HG03432 (cell line): ENCODE data around the gene TTYH1.

Source experiments
- ATAC-seq: cut with Tn5 transposase; IDR thresholded peaks from one replicate; pipeline ENCODE4 v1.9.1; 2021; ENCODE audit warnings: mild to moderate bottlenecking, moderate library complexity; ENCODE audit not compliant: unreplicated experiment

TTYH1 gene

GRCh38 chr19:54421521-54421920 lies 6.3 kb downstream of the TTYH1 start:
- ATAC-seq: no peak

- ATAC-seq: no peak
These were observed 6.9 kb downstream of the TTYH1 start for GRCh38 chr19:54422136-54422535.

- ATAC-seq: no peak
These were observed 8.9 kb downstream of the TTYH1 start for GRCh38 chr19:54424201-54424600.

GRCh38 chr19:54424660-54425381 lies 9.6 kb downstream of the TTYH1 start:
- ATAC-seq: no peak

- ATAC-seq: no peak
These were observed 10.1 kb downstream of the TTYH1 start for GRCh38 chr19:54425382-54425723.

- ATAC-seq: no peak
These were observed 11.1 kb downstream of the TTYH1 start for GRCh38 chr19:54426291-54426931.

- ATAC-seq: no peak
These were observed 12.3 kb downstream of the TTYH1 start for GRCh38 chr19:54427586-54427985.

GRCh38 chr19:54428323-54429175 lies 13.3 kb downstream of the TTYH1 start:
- ATAC-seq: no peak

- ATAC-seq: no peak
These were observed 13.9 kb downstream of the TTYH1 start for GRCh38 chr19:54429176-54429495.

- no peak for ATAC-seq
These were observed 14.4 kb downstream of the TTYH1 start for GRCh38 chr19:54429545-54430227.

GRCh38 chr19:54430306-54431254 lies 15.3 kb downstream of the TTYH1 start:
- ATAC-seq: no peak

GRCh38 chr19:54431255-54431838 lies 16.1 kb downstream of the TTYH1 start:
- ATAC-seq: no peak

GRCh38 chr19:54432144-54432738 lies 17.0 kb downstream of the TTYH1 start:
- ATAC-seq: no peak

- ATAC-seq: no peak
These were observed 18.4 kb downstream of the TTYH1 start for GRCh38 chr19:54433697-54434096.

GRCh38 chr19:54434112-54434872 lies 19.0 kb downstream of the TTYH1 start:
- no peak for ATAC-seq

- ATAC-seq: no peak
These were observed 19.6 kb downstream of the TTYH1 start for GRCh38 chr19:54434873-54435214.

- no peak for ATAC-seq
These were observed 20.3 kb downstream of the TTYH1 start for GRCh38 chr19:54435551-54436016.

GRCh38 chr19:54436031-54436523 lies 20.8 kb downstream of the TTYH1 start:
- ATAC-seq: no peak
